HepG2 (cell line): Measurements from ENCODE around the gene CALY. TPM values are rescaled to one million over a fixed set of nuclear protein-coding genes. Genes with fewer than 3 reads are reported as not detected.

Source experiments
- E2F1 ChIP-seq: sonication (generic); formaldehyde crosslinking; IDR thresholded peaks from 2 replicates; pipeline ENCODE4 v1.5.0; 2020; ENCODE audit warnings: missing genetic modification reagents
- ERF ChIP-seq: IDR thresholded peaks from 2 replicates; pipeline ENCODE4 v1.6.1; 2018; ENCODE audit warnings: missing biosample characterization, missing genetic modification reagents
- HNF1A ChIP-seq, 2 experiments: sonication (generic) in 1 of 2; formaldehyde crosslinking in 1 of 2; IDR thresholded peaks; 2 replicates each; pipeline versions ENCODE4 v1.4.0 to v1.6.1; 2016 to 2020; ENCODE audit warnings: borderline replicate concordance in 1 of 2, low read depth in 1 of 2, mild to moderate bottlenecking in 1 of 2, missing genetic modification reagents in 1 of 2
- JUNB ChIP-seq: sonication (generic); formaldehyde crosslinking; IDR thresholded peaks from 2 replicates; pipeline ENCODE4 v1.8.0; 2022; ENCODE audit warnings: missing genetic modification reagents, mild to moderate bottlenecking, borderline replicate concordance
- KMT2A ChIP-seq: sonication (generic); formaldehyde crosslinking; IDR thresholded peaks from 2 replicates; pipeline ENCODE4 v1.4.0; 2020; ENCODE audit warnings: missing genetic modification reagents
- PBX2 ChIP-seq: IDR thresholded peaks from 2 replicates; pipeline ENCODE4 v1.6.1; 2016; ENCODE audit warnings: control low read depth
- PRDM10 ChIP-seq: sonication (generic); formaldehyde crosslinking; IDR thresholded peaks from 2 replicates; pipeline ENCODE4 v1.4.0; 2020; ENCODE audit warnings: low read depth, missing genetic modification reagents
- RERE ChIP-seq: IDR thresholded peaks from 2 replicates; pipeline ENCODE4 v1.6.1; 2016; ENCODE audit warnings: low read depth, missing genetic modification reagents, missing compliant biosample characterization
- THAP11 ChIP-seq: IDR thresholded peaks from 2 replicates; pipeline ENCODE4 v1.6.1; 2016; ENCODE audit warnings: missing biosample characterization, missing genetic modification reagents
- ZNF354B ChIP-seq: sonication (generic); formaldehyde crosslinking; IDR thresholded peaks from 2 replicates; pipeline ENCODE4 v1.8.0; 2022; ENCODE audit warnings: mild to moderate bottlenecking, missing genetic modification reagents
- ZNF614 ChIP-seq: IDR thresholded peaks from 2 replicates; pipeline ENCODE4 v1.6.1; 2018; ENCODE audit warnings: missing biosample characterization, missing genetic modification reagents, inconsistent platforms, borderline replicate concordance
- polyA plus RNA-seq, 8 experiments: library from polyadenylated mRNA; depleted of rRNA in 3 of 8; stranded (reverse) in 7 of 8; unstranded in 1 of 8; fragments of >200 nt; fragmentation: Illumina TruSeq in 4 of 8; extraction: Trizol in 4 of 8; gene quantifications; 2 replicates each; pipeline versions ENCODE4 v1.2.1 to v1.2.3, GENCODE V29; 2011 to 2016; ENCODE audit warnings: low read depth in 4 of 8, missing spikeins in 1 of 8, mixed read lengths in 1 of 8; ENCODE audit not compliant: insufficient read depth in 1 of 8
- total RNA-seq, 5 experiments: library from RNA; depleted of rRNA; stranded (reverse); fragments of >200 nt; fragmentation: Illumina TruSeq; extraction: Trizol; gene quantifications; 2 replicates each; pipeline ENCODE4 v1.2.3, GENCODE V29; 2016; ENCODE audit warnings: low read depth in 1 of 5

Gene CALY
- total and polyA plus RNA-seq, 2 of the 13 experiments (the other 11 are each of a cell fraction or from before 2014, with no cell fraction given), result 0.08 TPM; not detected in 1

GRCh38 chr10:133329491-133330202, 7.0 kb downstream of the CALY start (continued):
- TF ChIP-seq HNF1A (IDR thresholded peaks at IDR 0.05; ENCODE audit: low read depth) (no peak), HNF1A (CRISPR knock-in tag; IDR thresholded peaks at IDR 0.05; ENCODE audit: borderline replicate concordance) (no peak), JUNB (CRISPR knock-in tag) (no peak), KMT2A (CRISPR knock-in tag) (peak; percentile 31; the same call in 1 of the 2 replicates), PRDM10 (CRISPR knock-in tag) (no peak), ZNF614 (CRISPR knock-in tag) (peak; percentile 63; the same call in 1 of the 2 replicates), PBX2 (no peak), ZNF354B (CRISPR knock-in tag) (no peak), E2F1 (CRISPR knock-in tag) (peak; percentile 33; the same call in 1 of the 2 replicates), ERF (CRISPR knock-in tag) (peak; percentile 71; the same call in 1 of the 2 replicates), THAP11 (0 out of 2 replicates have a peak, but pooled peaks have one; percentile 40), RERE (CRISPR knock-in tag) (no peak)
